ENCODE results near the gene TIMM10. TPM values are rescaled to one million over a fixed set of nuclear protein-coding genes. Genes with fewer than 3 reads are reported as not detected.
A peak's percentile ranks its signal among the peaks of the same experiment; 100 is the strongest.

Gene TIMM10
- total RNA-seq, 4 donors from 2014 or later: 16.8 to 39.6 (median 19.6) TPM

GRCh38 chr11:57500515-57500914 is 30.0 kb downstream of the TIMM10 start:
- H3K27me3 ChIP-seq: no peaks in the 10 kb centered on the region
- H3K4me1 ChIP-seq: peaks cover 0 to 12% (median 2%) of the 10 kb centered on the region in 4 donors
- no peaks in the 10 kb centered on the region for H3K9me3 ChIP-seq
- H3K4me3 ChIP-seq: no peak overlapping the region
- H3K27ac ChIP-seq: peak overlapping the region; percentile 8 to 67 (median 58)
- DNase-seq: no peak
- no peak for TF ChIP-seq POLR2A (IDR thresholded peaks at IDR 0.05)
- no peak for TF ChIP-seq CTCF (IDR thresholded peaks at IDR 0.05)
- H3K36me3 ChIP-seq: no peaks in the 10 kb centered on the region

- H3K9me3 ChIP-seq: no peaks in the 10 kb centered on the region
- H3K36me3 ChIP-seq: no peaks in the 10 kb centered on the region
- no peaks in the 10 kb centered on the region for H3K27me3 ChIP-seq
- H3K27ac ChIP-seq: peak overlapping the region; percentile 11 to 67 (median 58)
- DNase-seq: no peak
- H3K4me1 ChIP-seq: peaks cover 0 to 12% (median 2%) of the 10 kb centered on the region in 4 donors
- H3K4me3 ChIP-seq: peak overlapping the region in 2 of 4 donors; percentile 36 to 52
- no peak for TF ChIP-seq CTCF (IDR thresholded peaks at IDR 0.05)
- no peak for TF ChIP-seq POLR2A (IDR thresholded peaks at IDR 0.05)
These were observed 30.5 kb downstream of the TIMM10 start for GRCh38 chr11:57499983-57500461.

- H3K4me1 ChIP-seq: peaks cover 0 to 12% (median 2%) of the 10 kb centered on the region in 4 donors
- H3K4me3 ChIP-seq: peak overlapping the region in 3 of 4 donors; percentile 26 to 52 (median 36)
- H3K36me3 ChIP-seq: no peaks in the 10 kb centered on the region
- H3K9me3 ChIP-seq: no peaks in the 10 kb centered on the region
- no peaks in the 10 kb centered on the region for H3K27me3 ChIP-seq
- DNase-seq: peak; percentile 66 to 96 (median 95)
- H3K27ac ChIP-seq: peak overlapping the region; percentile 11 to 67 (median 58)
- peak in 2 of 6 experiments; percentile 22 for TF ChIP-seq CTCF (IDR thresholded peaks at IDR 0.05)
- TF ChIP-seq POLR2A (IDR thresholded peaks at IDR 0.05): no peak
These were observed 31.1 kb downstream of the TIMM10 start for GRCh38 chr11:57499413-57499982.

GRCh38 chr11:57498540-57498939 is 32.0 kb downstream of the TIMM10 start:
- Histone ChIP-seq H3K4me1 (peaks cover 0 to 12% (median 2%) of the 10 kb centered on the region in 4 donors), H3K4me3 (no peak overlapping the region), H3K27me3 (no peaks in the 10 kb centered on the region), H3K27ac (no peak overlapping the region), H3K9me3 (no peaks in the 10 kb centered on the region), H3K36me3 (no peaks in the 10 kb centered on the region)
- DNase-seq: no peak
- TF ChIP-seq CTCF (IDR thresholded peaks at IDR 0.05) (no peak), POLR2A (IDR thresholded peaks at IDR 0.05) (no peak)

GRCh38 chr11:57497303-57498247 is 33.0 kb downstream of the TIMM10 start:
- TF ChIP-seq POLR2A (IDR thresholded peaks at IDR 0.05) (no peak), CTCF (IDR thresholded peaks at IDR 0.05) (no peak)
- Histone ChIP-seq H3K4me3 (no peak overlapping the region), H3K27ac (no peak overlapping the region), H3K36me3 (no peaks in the 10 kb centered on the region), H3K4me1 (peaks cover 0 to 12% (median 2%) of the 10 kb centered on the region in 4 donors), H3K9me3 (no peaks in the 10 kb centered on the region), H3K27me3 (no peaks in the 10 kb centered on the region)
- DNase-seq: no peak
